KBM-7 (cell line): ENCODE measurements around the gene CELA3B.
"Not testable (repeated sequence)": the region's sequence is repeated elsewhere in the genome, so short reads cannot be mapped to it uniquely, and the experiment has no call there.

Experiments used
- DNase-seq: peaks from one replicate; pipeline ENCODE4 v3.0.0-alpha.2; 2015
- in situ Hi-C: fragments of 300-500 bp; cut with MboI; formaldehyde crosslinking; loops from 2 replicates; pipeline ENCODE4 v1.14.3; 2020; ENCODE audit warnings: low sequenced_read_pairs, low pct_unique_long_range_greater_than_20kb, mixed read lengths

The CELA3B gene

GRCh38 chr1:22031214-22031962 is 54.6 kb downstream of the CELA3B start:
- in situ Hi-C loops = no loop called here
- DNase-seq = peak; percentile 48

- in situ Hi-C loops, DNase-seq: not testable (repeated sequence)
These were observed 58.0 kb downstream of the CELA3B start for GRCh38 chr1:22034834-22035233.

- in situ Hi-C loops = no loop called here
- DNase-seq = no peak
These were observed 60.7 kb downstream of the CELA3B start for GRCh38 chr1:22037520-22037919.

GRCh38 chr1:22038036-22038435 is 61.2 kb downstream of the CELA3B start:
- in situ Hi-C loops = no loop called here
- DNase-seq = no peak
